GM19239 (cell line): Measurements from ENCODE around the gene TGIF1.
A peak's percentile ranks its signal among the peaks of the same experiment; 100 is the strongest.

ENCODE experiments used
- DNase-seq: peaks from one replicate; pipeline ENCODE4 v3.0.0; 2011; ENCODE audit warnings: low spot score; ENCODE audit not compliant: insufficient read length
- FAIRE-seq: peaks from 2 replicates; lab custom pipeline; 2011; peaks lifted over from hg19 to GRCh38; lab: Jason Lieb, UNC

TGIF1 gene

GRCh38 chr18:3427944-3428343, 22.0 kb upstream of the TGIF1 start:
- DNase-seq (no peak), FAIRE-seq (no peak)

- DNase-seq = no peak
- FAIRE-seq = no peak
Observed at GRCh38 chr18:3429121-3429520, 20.9 kb upstream of the TGIF1 start.

GRCh38 chr18:3434685-3435084, 15.3 kb upstream of the TGIF1 start:
- no peak for DNase-seq
- FAIRE-seq = no peak

- no peak for FAIRE-seq
- DNase-seq = no peak
Observed at GRCh38 chr18:3440341-3440740, 9.6 kb upstream of the TGIF1 start.

GRCh38 chr18:3441290-3441689, 8.7 kb upstream of the TGIF1 start:
- no peak for DNase-seq
- no peak for FAIRE-seq

GRCh38 chr18:3442919-3443318, 7.1 kb upstream of the TGIF1 start:
- no peak for FAIRE-seq

GRCh38 chr18:3444296-3444695, 5.7 kb upstream of the TGIF1 start:
- DNase-seq (no peak), FAIRE-seq (no peak)

More at GRCh38 chr18:3442919-3443318, 7.1 kb upstream of the TGIF1 start:
- no peak for DNase-seq

- FAIRE-seq (no peak), DNase-seq (no peak)
Observed at GRCh38 chr18:3444954-3445353, 5.0 kb upstream of the TGIF1 start.

- DNase-seq = no peak
Observed at GRCh38 chr18:3447068-3447894, 2.7 kb upstream of the TGIF1 start.

GRCh38 chr18:3447895-3448837, 1.8 kb upstream of the TGIF1 start:
- peak; percentile 83 for FAIRE-seq
- DNase-seq = no peak

More at GRCh38 chr18:3447068-3447894, 2.7 kb upstream of the TGIF1 start:
- FAIRE-seq = no peak

- DNase-seq = no peak
- peak; percentile 84 for FAIRE-seq
Observed at GRCh38 chr18:3448838-3449511, 997 bp upstream of the TGIF1 start.

GRCh38 chr18:3449512-3450011, 410 bp upstream of the TGIF1 start:
- DNase-seq = no peak
- no peak for FAIRE-seq

GRCh38 chr18:3450799-3451182, 819 bp downstream of the TGIF1 start:
- DNase-seq (no peak), FAIRE-seq (no peak)

GRCh38 chr18:3451183-3451988, 1.4 kb downstream of the TGIF1 start:
- DNase-seq (no peak), FAIRE-seq (peak; percentile 70)

GRCh38 chr18:3451989-3452749, 2.2 kb downstream of the TGIF1 start:
- DNase-seq (no peak), FAIRE-seq (no peak)

- FAIRE-seq (no peak), DNase-seq (no peak)
Observed at GRCh38 chr18:3452750-3453539, 3.0 kb downstream of the TGIF1 start.

GRCh38 chr18:3453540-3454364, 3.8 kb downstream of the TGIF1 start:
- DNase-seq (no peak), FAIRE-seq (peak; percentile 33)
